Hypothalamus (tissue), 51 donors: ENCODE measurements around the gene PLCB1.
"Not testable (repeated sequence)": the region's sequence is repeated elsewhere in the genome, so short reads cannot be mapped to it uniquely, and the experiment has no call there.

Experiments used
- DNase-seq, 51 donors: peaks; one replicate each; lab custom pipeline; 2025; lab: John Stamatoyannopoulos, UW

PLCB1 gene

GRCh38 chr20:8633366-8633765, 501.3 kb downstream of the PLCB1 start:
- no peak for DNase-seq

DNA sequence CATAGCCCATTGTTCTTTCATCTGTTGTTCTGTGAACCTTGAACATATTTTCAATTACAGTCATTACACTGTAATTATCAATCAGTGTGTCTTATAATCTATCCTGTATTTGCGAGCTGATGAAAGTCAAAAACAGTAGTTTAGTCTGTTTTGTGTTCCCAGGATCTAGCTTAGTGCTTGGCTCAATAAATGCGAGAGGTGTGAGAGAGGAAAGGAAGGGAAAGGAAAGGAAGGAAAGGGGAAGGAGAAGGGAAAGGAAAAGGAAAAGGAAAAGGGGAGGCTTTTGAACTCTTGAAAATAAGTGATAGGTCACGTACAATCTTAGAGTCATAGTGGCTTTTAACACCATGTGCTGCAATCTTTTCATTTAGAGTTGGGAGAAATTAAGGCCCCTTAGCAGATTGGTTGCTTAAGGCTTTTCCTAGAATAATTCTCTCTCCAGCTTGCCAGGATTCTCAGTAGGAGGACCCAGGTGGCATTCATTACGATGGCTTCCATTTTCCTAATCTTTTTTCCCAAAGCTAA, 503.0 kb downstream of the PLCB1 start:
- DNase-seq = no peak

DNA sequence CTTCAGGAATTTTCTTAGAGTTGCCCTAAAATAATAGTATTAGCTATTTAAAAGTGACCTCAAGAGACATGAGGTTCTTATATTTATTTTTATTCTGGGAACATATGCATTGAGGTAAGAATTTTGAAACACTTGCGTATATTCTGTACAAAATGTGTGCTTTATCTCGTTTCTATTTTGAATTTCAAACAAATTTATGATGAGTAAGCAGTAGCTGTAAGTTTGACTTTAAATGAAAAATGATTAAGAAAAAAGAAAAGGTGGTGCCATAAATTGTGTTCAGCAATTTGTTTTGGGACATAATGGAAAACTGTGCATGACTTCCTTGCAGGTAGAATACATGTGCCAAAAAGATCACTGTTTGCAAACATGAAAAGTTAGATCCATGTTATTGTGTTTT, 503.8 kb downstream of the PLCB1 start:
- DNase-seq = no peak

- DNase-seq = no peak
Measured at GRCh38 chr20:8639112-8639778, 507.2 kb downstream of the PLCB1 start.

DNA sequence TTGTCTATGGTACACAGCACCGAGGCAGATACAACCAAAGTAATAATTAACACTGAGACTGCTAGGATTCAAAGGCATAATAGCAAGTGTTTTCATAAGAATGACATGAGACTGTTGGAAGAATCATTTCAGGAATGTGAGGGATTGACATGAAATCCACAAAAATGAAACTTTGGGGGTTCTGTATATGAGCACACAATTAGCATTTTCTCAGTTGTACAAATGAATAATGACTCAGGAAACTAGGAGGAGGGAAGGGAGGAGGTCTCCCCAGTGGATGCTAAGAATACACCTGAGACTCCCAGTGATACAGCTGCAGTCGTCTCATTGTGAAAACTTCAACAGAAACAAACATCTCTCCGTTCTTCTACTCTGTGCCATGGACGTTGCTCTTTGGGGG, 508.4 kb downstream of the PLCB1 start:
- peak in 1 of 51 donors; percentile 19 for DNase-seq

GRCh38 chr20:8642247-8642646, 510.2 kb downstream of the PLCB1 start:
- DNase-seq = no peak

DNA sequence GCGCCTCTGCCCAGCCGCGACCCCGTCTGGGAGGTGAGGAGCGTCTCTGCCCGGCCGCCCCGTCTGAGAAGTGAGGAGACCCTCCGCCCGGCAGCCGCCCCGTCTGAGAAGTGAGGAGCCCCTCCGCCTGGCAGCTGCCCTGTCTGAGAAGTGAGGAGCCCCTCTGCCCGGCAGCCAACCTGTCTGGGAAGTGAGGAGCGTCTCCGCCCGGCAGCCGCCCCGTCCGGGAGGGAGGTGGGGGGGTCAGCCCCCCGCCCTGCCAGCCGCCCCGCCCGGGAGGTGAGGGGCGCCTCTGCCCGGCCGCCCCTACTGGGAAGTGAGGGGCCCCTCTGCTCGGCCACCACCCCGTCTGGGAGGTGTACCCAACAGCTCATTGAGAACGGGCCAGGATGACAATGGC, 512.4 kb downstream of the PLCB1 start:
- DNase-seq = not testable (repeated sequence)

GRCh38 chr20:8645326-8645725, 513.3 kb downstream of the PLCB1 start:
- DNase-seq = no peak

DNA sequence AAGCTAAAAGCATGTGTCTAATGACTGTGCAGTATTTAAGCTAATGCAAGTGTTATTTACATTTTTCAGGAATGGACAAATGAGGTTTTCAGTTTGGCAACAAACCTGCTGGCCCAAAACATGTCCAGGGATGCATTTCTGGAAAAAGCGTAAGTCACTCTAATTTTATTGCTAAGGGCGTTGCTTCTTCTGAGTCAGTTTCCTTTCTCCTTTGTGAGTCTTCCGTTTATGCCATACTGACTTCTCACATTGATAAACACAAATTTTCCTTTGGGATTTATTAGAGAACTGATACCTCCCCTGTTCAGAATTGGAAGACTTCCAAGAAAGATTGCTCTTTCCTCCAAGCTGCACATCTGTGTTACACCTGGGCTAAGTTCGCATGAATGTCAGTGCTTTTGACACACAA, 514.0 kb downstream of the PLCB1 start:
- no peak for DNase-seq

- DNase-seq = no peak
Measured at GRCh38 chr20:8646716-8647115, 514.6 kb downstream of the PLCB1 start.

GRCh38 chr20:8647961-8648441, 515.9 kb downstream of the PLCB1 start:
- DNase-seq = no peak

- no peak for DNase-seq
Measured at GRCh38 chr20:8648466-8648865, 516.4 kb downstream of the PLCB1 start.

GRCh38 chr20:8652396-8652795, 520.3 kb downstream of the PLCB1 start:
- DNase-seq = no peak

GRCh38 chr20:8654486-8654885, 522.4 kb downstream of the PLCB1 start:
- DNase-seq = no peak

DNA sequence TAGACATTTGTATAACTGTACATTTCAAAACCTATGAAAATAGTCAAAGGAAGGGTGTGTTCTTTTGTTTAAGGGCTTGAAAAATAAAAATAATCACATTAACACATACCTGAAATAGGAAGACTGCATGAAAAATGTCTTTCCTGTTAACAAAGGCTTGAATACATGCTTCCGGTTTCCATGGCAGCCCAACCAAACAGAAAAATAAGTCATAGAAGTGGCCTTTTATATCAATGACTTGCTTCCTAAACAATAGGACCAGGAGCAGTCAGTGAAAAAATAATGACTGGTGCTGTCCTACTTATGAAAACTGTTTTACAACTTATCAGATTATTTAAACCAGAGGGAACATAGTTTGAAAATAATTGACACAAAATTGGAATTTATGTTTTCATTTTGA, 524.3 kb downstream of the PLCB1 start:
- no peak for DNase-seq

GRCh38 chr20:8657664-8658063, 525.6 kb downstream of the PLCB1 start:
- DNase-seq = no peak

DNA sequence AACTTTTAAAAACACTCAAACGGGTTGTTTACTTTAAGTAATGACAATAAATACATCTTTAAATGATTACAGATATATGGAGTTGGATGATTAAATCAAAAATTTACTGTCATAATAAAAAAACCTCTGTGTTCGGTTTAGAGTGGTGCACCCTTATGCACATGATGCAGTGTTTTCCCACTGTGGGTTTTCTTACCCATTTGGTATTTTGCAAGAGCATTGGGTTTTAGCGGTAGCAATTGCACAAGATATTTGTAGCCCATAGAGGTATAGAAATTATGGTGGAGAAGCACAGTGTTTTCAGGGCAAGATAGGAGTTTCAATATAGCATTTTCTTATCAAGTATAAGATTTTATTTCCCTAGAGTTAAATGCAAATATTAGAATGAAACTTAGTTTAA, 526.0 kb downstream of the PLCB1 start:
- DNase-seq = no peak

DNA sequence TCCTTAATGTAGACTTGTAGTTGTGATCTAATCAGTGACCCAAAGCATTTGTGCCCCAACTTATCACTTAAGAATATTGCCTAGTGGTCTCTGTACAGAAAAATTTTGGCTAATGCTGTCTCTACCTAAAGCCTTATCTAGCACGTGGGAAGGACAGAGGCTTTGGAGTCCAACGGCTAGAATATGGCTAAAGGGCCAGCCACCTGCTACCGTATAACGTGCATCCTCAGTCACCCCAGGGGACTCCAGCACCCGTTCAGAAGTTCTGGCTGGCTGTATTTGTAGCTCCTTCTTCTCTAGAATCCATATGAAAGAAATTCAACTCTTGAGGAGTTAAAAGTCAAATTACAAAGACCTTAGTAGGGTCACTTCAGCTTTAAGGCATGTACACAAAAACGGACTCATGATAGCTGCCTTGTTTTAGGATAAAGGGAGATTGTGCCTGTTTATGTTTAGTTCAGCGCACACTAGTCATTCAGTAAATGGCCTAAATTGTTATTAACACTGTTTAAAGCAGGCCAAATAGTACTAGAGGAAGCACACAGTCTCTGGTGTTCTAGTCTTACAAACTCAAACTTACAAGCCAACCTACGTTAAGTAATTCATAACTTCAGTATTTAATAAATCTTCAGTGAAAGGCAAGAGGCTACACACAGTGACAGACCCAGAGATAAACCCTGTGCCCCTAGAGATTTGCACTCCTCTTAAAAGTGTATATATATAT, 529.3 kb downstream of the PLCB1 start:
- no peak for DNase-seq

DNA sequence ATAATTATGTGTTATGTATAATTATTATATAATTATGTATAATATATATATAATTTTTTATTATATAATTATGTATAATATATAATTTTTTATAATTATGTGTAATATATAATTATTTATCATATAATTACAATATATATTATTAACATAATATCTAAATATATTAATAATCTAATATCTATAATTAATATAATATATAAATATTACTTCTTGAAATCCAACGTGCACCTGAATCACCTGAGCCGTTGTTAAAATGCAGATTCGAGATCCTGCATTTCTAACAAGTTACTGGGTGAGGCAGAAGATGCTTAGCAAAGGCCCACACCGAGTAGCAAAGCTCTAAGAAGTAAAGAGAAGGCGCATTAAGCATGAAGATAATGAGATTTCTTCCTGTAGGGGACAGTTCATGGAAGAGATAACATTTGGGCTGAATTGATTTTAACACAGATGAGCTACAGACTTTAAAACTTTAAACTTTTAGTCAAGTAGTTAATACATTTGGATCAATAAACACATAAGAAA, 530.4 kb downstream of the PLCB1 start:
- no peak for DNase-seq

DNA sequence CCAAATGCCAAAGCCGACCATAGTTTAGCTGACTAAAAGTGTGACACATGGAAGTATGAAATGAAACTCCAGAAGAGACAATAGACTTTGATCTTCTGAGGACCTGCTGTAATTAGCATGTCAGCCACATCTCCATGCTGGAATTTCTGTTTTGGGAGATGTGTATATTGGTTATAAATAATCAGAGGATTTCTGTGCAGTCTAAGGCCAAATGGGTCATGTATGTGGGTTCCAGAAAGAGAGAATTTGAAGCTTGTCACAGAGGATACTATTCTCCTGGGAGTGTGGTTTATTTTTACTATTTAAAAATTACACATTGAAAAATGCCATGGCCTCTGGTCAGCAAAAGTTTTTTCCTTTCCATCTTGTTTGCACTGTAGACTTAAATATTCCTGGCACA, 531.4 kb downstream of the PLCB1 start:
- DNase-seq = no peak

- DNase-seq = no peak
Measured at GRCh38 chr20:8664778-8665177, 532.7 kb downstream of the PLCB1 start.

- DNase-seq = no peak
Measured at GRCh38 chr20:8667306-8667705, 535.2 kb downstream of the PLCB1 start.
